Transverse colon (tissue), 4 donors: ENCODE results near the gene GAB1.

Experiments used
- CTCF ChIP-seq, 5 experiments: fragments of 200-600 bp in 3 of 5; fragments of 450-650 bp in 2 of 5; sonication (generic) in 3 of 5; IDR thresholded peaks; 1 replicate in 2 of 5; 2 replicates in 3 of 5; pipeline ENCODE4 v1.5.1; 2016 to 2017; ENCODE audit warnings: antibody characterized with exemption in 5 of 5, inconsistent platforms in 3 of 5, mild to moderate bottlenecking in 2 of 5, moderate library complexity in 1 of 5
- EP300 ChIP-seq: sonication (generic); formaldehyde crosslinking; IDR thresholded peaks from one replicate; pipeline ENCODE4 v1.6.1; 2017; ENCODE audit warnings: antibody characterized with exemption, low read depth
- POLR2A ChIP-seq: fragments of 450-650 bp; IDR thresholded peaks from one replicate; pipeline ENCODE4 v1.6.1; 2016; ENCODE audit warnings: antibody characterized with exemption, mild to moderate bottlenecking, moderate library complexity
- POLR2AphosphoS5 ChIP-seq, 3 donors: sonication (generic); formaldehyde crosslinking; IDR thresholded peaks; one replicate each; pipeline ENCODE4 v1.6.1; 2016; ENCODE audit warnings: antibody characterized with exemption in 3 of 3

GRCh38 chr4:143374255-143374654 is 37.6 kb downstream of the GAB1 start:
- TF ChIP-seq CTCF (IDR thresholded peaks at IDR 0.05) (no peak), POLR2A (no peak), POLR2AphosphoS5 (IDR thresholded peaks at IDR 0.05) (no peak), EP300 (no peak)
